Thyroid gland (tissue), 4 donors: ENCODE measurements around the gene HYDIN.
"Not testable (repeated sequence)": the region's sequence is repeated elsewhere in the genome, so short reads cannot be mapped to it uniquely, and the experiment has no call there.

Experiments
- CTCF ChIP-seq, 6 experiments: fragments of 200-600 bp in 3 of 6; fragments of 450-650 bp in 3 of 6; sonication (generic) in 3 of 6; IDR thresholded peaks; one replicate each; pipeline ENCODE4 v1.5.1; 2016 to 2019; ENCODE audit warnings: antibody characterized with exemption in 6 of 6, mild to moderate bottlenecking in 2 of 6, inconsistent platforms in 1 of 6, moderate library complexity in 1 of 6
- POLR2A ChIP-seq, 2 donors: fragments of 450-650 bp; IDR thresholded peaks; one replicate each; pipeline ENCODE4 v1.6.1; 2017; ENCODE audit warnings: antibody characterized with exemption in 2 of 2, mild to moderate bottlenecking in 2 of 2, moderate library complexity in 1 of 2

DNA sequence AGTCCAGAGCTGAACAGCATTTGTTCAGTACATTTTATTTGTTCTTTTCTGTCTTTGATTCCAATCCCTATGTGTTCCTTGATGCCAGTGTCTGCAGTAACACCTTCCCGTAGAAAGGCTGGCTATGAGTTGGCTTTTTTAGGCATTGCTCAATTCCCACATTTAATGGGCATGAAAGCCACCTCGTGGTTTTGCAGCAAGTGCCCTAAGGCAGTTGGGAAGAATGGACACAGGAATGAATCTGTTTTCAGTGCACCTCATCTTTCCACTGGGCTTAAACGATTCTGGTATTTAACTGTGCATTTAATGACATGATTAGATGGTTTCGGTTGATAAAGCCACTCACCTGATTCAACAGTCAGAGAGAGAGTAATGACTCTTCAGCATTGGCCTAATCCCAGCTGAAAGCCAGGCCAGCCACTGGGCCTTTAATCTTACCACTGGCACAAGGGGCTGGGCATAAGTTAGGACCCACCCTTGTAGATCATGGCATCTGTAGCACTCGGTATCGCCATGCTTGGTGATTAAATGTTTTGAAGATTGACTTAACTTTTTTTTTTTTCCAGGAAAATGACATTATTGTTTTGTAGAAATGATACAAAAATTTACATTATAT is 211.3 kb downstream of the HYDIN start:
- TF ChIP-seq CTCF, POLR2A (IDR thresholded peaks at IDR 0.05): not testable (repeated sequence)
